ENCODE measurements around the gene ANGEL2. TPM values are rescaled to one million over a fixed set of nuclear protein-coding genes. Genes with fewer than 3 reads are reported as not detected.

ANGEL2 gene
- total RNA-seq, 1 experiment from 2014 or later = 25.5 TPM

- DNase-seq (ENCODE audit: low read depth, low spot score) = no peak
- TF ChIP-seq EZH2 (IDR thresholded peaks at IDR 0.05) (no peak), JUND (IDR thresholded peaks at IDR 0.05) (no peak), SRF (IDR thresholded peaks at IDR 0.05; ENCODE audit: low read depth) (no peak)
- TF ChIP-seq, protein P1, sequence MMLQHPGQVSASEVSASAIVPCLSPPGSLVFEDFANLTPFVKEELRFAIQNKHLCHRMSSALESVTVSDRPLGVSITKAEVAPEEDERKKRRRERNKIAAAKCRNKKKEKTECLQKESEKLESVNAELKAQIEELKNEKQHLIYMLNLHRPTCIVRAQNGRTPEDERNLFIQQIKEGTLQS (IDR thresholded peaks at IDR 0.05) = no peak
- Histone ChIP-seq H3K9me2 (ENCODE audit: insufficient read depth) (no peaks in the 10 kb centered on the region), H3K4me1 (ENCODE audit: control insufficient read depth in 1 of 2, insufficient read depth in 2 of 2, low read length in 2 of 2) (peaks cover 8 to 20% of the 10 kb centered on the region in 2 experiments; a peak in 3 of 4 replicates), H3K36me3 (ENCODE audit: control insufficient read depth in 1 of 2, insufficient read depth in 2 of 2, low read length in 2 of 2) (no peaks in the 10 kb centered on the region), H3K27me3 (ENCODE audit: insufficient read depth, low read length) (no peaks in the 10 kb centered on the region), H4K20me1 (ENCODE audit: insufficient read depth) (no peaks in the 10 kb centered on the region), H3K4me2 (ENCODE audit: low read length) (no peak overlapping the region), H2AFZ (ENCODE audit: low read depth, low read length, poor library complexity, severe bottlenecking) (no peak overlapping the region), H3K9ac (ENCODE audit: low read length) (no peak overlapping the region), H3K4me3 (replicated peaks in 1 of 2; ENCODE audit: low read depth in 1 of 2, low read length in 2 of 2) (no peak overlapping the region), H3K79me2 (ENCODE audit: insufficient read depth, low read length) (peaks cover 66% of the 10 kb centered on the region), H3K9me3 (ENCODE audit: control insufficient read depth in 1 of 2, insufficient read depth in 1 of 2, low read depth in 1 of 2, low read length in 2 of 2) (no peaks in the 10 kb centered on the region), H3K27ac (ENCODE audit: low read depth, low read length) (no peak overlapping the region)
- intact Hi-C loops (cut with micrococcal nuclease) = no loop called here
- no peak for ATAC-seq
- BruUV-seq (replicated peaks) = no TSS peak
- ChIA-PET CTCF (no interaction called here), POLR2A (no interaction called here), RAD21 (ENCODE audit: low non-redundant PET in 1 of 2, low total read pairs in 2 of 2, uncharacterized antibody in 2 of 2, unreplicated experiment in 2 of 2) (no interaction called here)
These were observed 37.8 kb upstream of the ANGEL2 start for GRCh38 chr1:213053455-213053854.

- Histone ChIP-seq H3K9me2 (ENCODE audit: insufficient read depth) (no peaks in the 10 kb centered on the region), H2AFZ (ENCODE audit: low read depth, low read length, poor library complexity, severe bottlenecking) (no peak overlapping the region), H3K4me3 (replicated peaks in 1 of 2; ENCODE audit: low read depth in 1 of 2, low read length in 2 of 2) (peak overlapping the region; percentile 93), H3K27me3 (ENCODE audit: insufficient read depth, low read length) (no peaks in the 10 kb centered on the region), H3K9me3 (ENCODE audit: control insufficient read depth in 1 of 2, insufficient read depth in 1 of 2, low read depth in 1 of 2, low read length in 2 of 2) (no peaks in the 10 kb centered on the region), H3K9ac (ENCODE audit: low read length) (peak overlapping the region; percentile 70), H3K36me3 (ENCODE audit: control insufficient read depth in 1 of 2, insufficient read depth in 2 of 2, low read length in 2 of 2) (no peaks in the 10 kb centered on the region), H3K4me2 (ENCODE audit: low read length) (peak overlapping the region; percentile 83), H3K79me2 (ENCODE audit: insufficient read depth, low read length) (peaks cover 54% of the 10 kb centered on the region), H4K20me1 (ENCODE audit: insufficient read depth) (no peaks in the 10 kb centered on the region), H3K4me1 (ENCODE audit: control insufficient read depth in 1 of 2, insufficient read depth in 2 of 2, low read length in 2 of 2) (peaks cover 8 to 24% of the 10 kb centered on the region in 2 experiments; a peak in 3 of 4 replicates), H3K27ac (ENCODE audit: low read depth, low read length) (peak overlapping the region; percentile 60; the same call in 1 of the 2 replicates)
- TSS peak; percentile 75 for BruUV-seq (replicated peaks)
- no peak for DNase-seq (ENCODE audit: low read depth, low spot score)
- ATAC-seq = no peak
- ChIA-PET POLR2A (interaction anchor here (0.6 kb wide), 1 partner anchor 19 kb away, joined by 3 read pairs; no protein-coding TSS in a partner anchor), CTCF (no interaction called here), RAD21 (ENCODE audit: low non-redundant PET in 1 of 2, low total read pairs in 2 of 2, uncharacterized antibody in 2 of 2, unreplicated experiment in 2 of 2) (no interaction called here)
- TF ChIP-seq FOSL1 (IDR thresholded peaks at IDR 0.05; ENCODE audit: low read depth) (no peak), POLR2AphosphoS5 (IDR thresholded peaks at IDR 0.05; ENCODE audit: low read depth, low read length) (no peak), TCF7L2 (IDR thresholded peaks at IDR 0.05; ENCODE audit: borderline replicate concordance, extremely low read depth, insufficient read depth, insufficient read length) (no peak), POLR2A (IDR thresholded peaks at IDR 0.05; ENCODE audit: borderline replicate concordance, extremely low read depth, insufficient read depth, insufficient read length) (no peak), RAD21 (IDR thresholded peaks at IDR 0.05; ENCODE audit: low read depth) (no peak), JUND (IDR thresholded peaks at IDR 0.05) (no peak), CEBPB (IDR thresholded peaks at IDR 0.05; ENCODE audit: low read depth) (no peak), SRF (IDR thresholded peaks at IDR 0.05; ENCODE audit: low read depth) (no peak)
- TF ChIP-seq, protein P2, sequence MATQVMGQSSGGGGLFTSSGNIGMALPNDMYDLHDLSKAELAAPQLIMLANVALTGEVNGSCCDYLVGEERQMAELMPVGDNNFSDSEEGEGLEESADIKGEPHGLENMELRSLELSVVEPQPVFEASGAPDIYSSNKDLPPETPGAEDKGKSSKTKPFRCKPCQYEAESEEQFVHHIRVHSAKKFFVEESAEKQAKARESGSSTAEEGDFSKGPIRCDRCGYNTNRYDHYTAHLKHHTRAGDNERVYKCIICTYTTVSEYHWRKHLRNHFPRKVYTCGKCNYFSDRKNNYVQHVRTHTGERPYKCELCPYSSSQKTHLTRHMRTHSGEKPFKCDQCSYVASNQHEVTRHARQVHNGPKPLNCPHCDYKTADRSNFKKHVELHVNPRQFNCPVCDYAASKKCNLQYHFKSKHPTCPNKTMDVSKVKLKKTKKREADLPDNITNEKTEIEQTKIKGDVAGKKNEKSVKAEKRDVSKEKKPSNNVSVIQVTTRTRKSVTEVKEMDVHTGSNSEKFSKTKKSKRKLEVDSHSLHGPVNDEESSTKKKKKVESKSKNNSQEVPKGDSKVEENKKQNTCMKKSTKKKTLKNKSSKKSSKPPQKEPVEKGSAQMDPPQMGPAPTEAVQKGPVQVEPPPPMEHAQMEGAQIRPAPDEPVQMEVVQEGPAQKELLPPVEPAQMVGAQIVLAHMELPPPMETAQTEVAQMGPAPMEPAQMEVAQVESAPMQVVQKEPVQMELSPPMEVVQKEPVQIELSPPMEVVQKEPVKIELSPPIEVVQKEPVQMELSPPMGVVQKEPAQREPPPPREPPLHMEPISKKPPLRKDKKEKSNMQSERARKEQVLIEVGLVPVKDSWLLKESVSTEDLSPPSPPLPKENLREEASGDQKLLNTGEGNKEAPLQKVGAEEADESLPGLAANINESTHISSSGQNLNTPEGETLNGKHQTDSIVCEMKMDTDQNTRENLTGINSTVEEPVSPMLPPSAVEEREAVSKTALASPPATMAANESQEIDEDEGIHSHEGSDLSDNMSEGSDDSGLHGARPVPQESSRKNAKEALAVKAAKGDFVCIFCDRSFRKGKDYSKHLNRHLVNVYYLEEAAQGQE (IDR thresholded peaks at IDR 0.05; ENCODE audit: low read depth) = no peak
- intact Hi-C loops (cut with micrococcal nuclease) = no loop called here
These were observed 36.2 kb upstream of the ANGEL2 start for GRCh38 chr1:213051881-213052202.

Data from HCT116 (cell line).